ENCODE data around the gene TMEM161A. TPM values are rescaled to one million over a fixed set of nuclear protein-coding genes. Genes with fewer than 3 reads are reported as not detected.

The TMEM161A gene
- total RNA-seq, 2 donors from 2014 or later: 56.1 to 66.6 TPM

GRCh38 chr19:19111136-19111835, 27.0 kb downstream of the TMEM161A start:
- WGBS, 2 experiments (ENCODE audit: insufficient coverage in 1 of 2, insufficient read length in 1 of 2): 88 to 92% methylated on average over 11 to 15 of the region's 15 CpGs
- no peak for TF ChIP-seq CTCF (conservative IDR thresholded peaks at IDR 0.05)
- H3K9ac ChIP-seq (ENCODE audit: extremely low read depth, low read length, poor library complexity, severe bottlenecking): no peak overlapping the region

GRCh38 chr19:19110410-19111135, 27.7 kb downstream of the TMEM161A start:
- H3K36me3 Mint-ChIP-seq (ENCODE audit: low read depth): peaks cover 3% of the 10 kb centered on the region
- WGBS, 2 experiments (ENCODE audit: insufficient coverage in 1 of 2, insufficient read length in 1 of 2): 39 to 44% methylated on average over 44 to 66 of the region's 66 CpGs
- H3K4me1 ChIP-seq (ENCODE audit: control insufficient read depth, insufficient read depth, low read length): no peaks in the 10 kb centered on the region
- peak; percentile 83 for DNase-seq
- no peak overlapping the region for H3K27ac Mint-ChIP-seq
- TF ChIP-seq CTCF (conservative IDR thresholded peaks at IDR 0.05): peak; percentile 76
- no peak overlapping the region for H3K27ac ChIP-seq (ENCODE audit: low read depth, low read length)
- H3K4me3 Mint-ChIP-seq: peak overlapping the region; percentile 19
- peaks cover 27% of the 10 kb centered on the region for H3K27me3 Mint-ChIP-seq (ENCODE audit: insufficient read depth)
- no peak overlapping the region for H3K9ac ChIP-seq (ENCODE audit: extremely low read depth, low read length, poor library complexity, severe bottlenecking)
- H3K4me3 ChIP-seq (ENCODE audit: low read length): no peak overlapping the region
- no peaks in the 10 kb centered on the region for H3K9me3 ChIP-seq (ENCODE audit: control insufficient read depth, low read length)
- H3K36me3 ChIP-seq (ENCODE audit: control insufficient read depth, insufficient read depth, low read length): no peaks in the 10 kb centered on the region
- peaks cover 10% of the 10 kb centered on the region for H3K4me1 Mint-ChIP-seq
- no peaks in the 10 kb centered on the region for H3K27me3 ChIP-seq (ENCODE audit: control insufficient read depth, insufficient read depth, low read length, poor library complexity, severe bottlenecking)
- H3K9me3 Mint-ChIP-seq: no peaks in the 10 kb centered on the region

More at GRCh38 chr19:19111136-19111835, 27.0 kb downstream of the TMEM161A start:
- Histone ChIP-seq H3K9me3 (ENCODE audit: control insufficient read depth, low read length) (no peaks in the 10 kb centered on the region), H3K27ac (ENCODE audit: low read depth, low read length) (no peak overlapping the region), H3K4me3 (ENCODE audit: low read length) (no peak overlapping the region), H3K4me1 (ENCODE audit: control insufficient read depth, insufficient read depth, low read length) (no peaks in the 10 kb centered on the region), H3K36me3 (ENCODE audit: control insufficient read depth, insufficient read depth, low read length) (no peaks in the 10 kb centered on the region), H3K27me3 (ENCODE audit: control insufficient read depth, insufficient read depth, low read length, poor library complexity, severe bottlenecking) (no peaks in the 10 kb centered on the region)
- Mint-ChIP-seq H3K27ac (no peak overlapping the region), H3K4me3 (peak overlapping the region; percentile 19), H3K9me3 (no peaks in the 10 kb centered on the region), H3K36me3 (ENCODE audit: low read depth) (peaks cover 3% of the 10 kb centered on the region), H3K4me1 (peaks cover 5% of the 10 kb centered on the region), H3K27me3 (ENCODE audit: insufficient read depth) (peaks cover 27% of the 10 kb centered on the region)
- peak; percentile 50 for DNase-seq

GRCh38 chr19:19109601-19110000, 28.7 kb downstream of the TMEM161A start:
- H3K27me3 ChIP-seq (ENCODE audit: control insufficient read depth, insufficient read depth, low read length, poor library complexity, severe bottlenecking): no peaks in the 10 kb centered on the region
- Mint-ChIP-seq H3K36me3 (ENCODE audit: low read depth) (peaks cover 3% of the 10 kb centered on the region), H3K4me3 (no peak overlapping the region), H3K9me3 (no peaks in the 10 kb centered on the region), H3K4me1 (peaks cover 16% of the 10 kb centered on the region), H3K27ac (no peak overlapping the region), H3K27me3 (ENCODE audit: insufficient read depth) (peaks cover 27% of the 10 kb centered on the region)
- no peak overlapping the region for H3K27ac ChIP-seq (ENCODE audit: low read depth, low read length)
- WGBS, 2 experiments (ENCODE audit: insufficient coverage in 1 of 2, insufficient read length in 1 of 2): 91 to 92% methylated on average over 4 to 9 of the region's 9 CpGs
- H3K4me3 ChIP-seq (ENCODE audit: low read length): no peak overlapping the region
- H3K9me3 ChIP-seq (ENCODE audit: control insufficient read depth, low read length): no peaks in the 10 kb centered on the region
- no peak overlapping the region for H3K9ac ChIP-seq (ENCODE audit: extremely low read depth, low read length, poor library complexity, severe bottlenecking)
- H3K4me1 ChIP-seq (ENCODE audit: control insufficient read depth, insufficient read depth, low read length): no peaks in the 10 kb centered on the region
- peak; percentile 40 for DNase-seq
- no peak for TF ChIP-seq CTCF (conservative IDR thresholded peaks at IDR 0.05)
- H3K36me3 ChIP-seq (ENCODE audit: control insufficient read depth, insufficient read depth, low read length): no peaks in the 10 kb centered on the region
